ENCODE data around the gene AGAP2.
"Not testable (repeated sequence)": the region's sequence is repeated elsewhere in the genome, so short reads cannot be mapped to it uniquely, and the experiment has no call there.

Gene AGAP2

DNA sequence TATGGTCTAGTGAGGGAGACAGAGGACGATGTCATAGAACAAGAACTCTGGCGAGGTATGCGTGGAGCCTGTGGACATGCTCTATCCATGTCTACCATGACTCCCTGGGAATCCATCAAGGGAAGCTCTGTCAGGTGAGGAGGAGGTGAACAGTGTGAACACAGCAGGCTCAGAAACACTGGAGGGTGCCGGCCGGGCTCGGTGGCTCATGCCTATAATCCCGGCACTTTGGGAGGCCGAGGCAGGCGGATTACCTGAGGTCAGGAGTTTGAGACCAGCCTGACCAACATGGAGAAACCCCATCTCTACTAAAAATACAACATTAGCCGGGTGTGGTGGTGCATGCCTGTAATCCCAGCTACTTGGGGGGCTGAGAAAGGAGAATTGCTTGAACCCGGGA lies 36.1 kb upstream of the AGAP2 start:
- not testable (repeated sequence) for H3K27me3 Mint-ChIP-seq (ENCODE audit: low read depth); H3K9me3 Mint-ChIP-seq; H3K4me3 Mint-ChIP-seq; H3K36me3 Mint-ChIP-seq (ENCODE audit: low read depth); H3K27ac Mint-ChIP-seq
- H3K4me1 Mint-ChIP-seq (ENCODE audit: low read depth), result peaks cover 28% of the 10 kb centered on the region

GRCh38 chr12:57772429-57773322 lies 34.1 kb upstream of the AGAP2 start, which contains the start of gene EEF1AKMT3:
TSS of gene EEF1AKMT3 (plus strand) at chr12:57772614. CDS start at chr12:57772725, 111 bp downstream.
- Mint-ChIP-seq H3K4me1 (ENCODE audit: low read depth) (peaks cover 22% of the 10 kb centered on the region), H3K27me3 (ENCODE audit: low read depth) (no peaks in the 10 kb centered on the region), H3K27ac (peak within 1 kb of the TSS; percentile 98), H3K4me3 (peak within 1 kb of the TSS; percentile 96), H3K9me3 (no peaks in the 10 kb centered on the region), H3K36me3 (ENCODE audit: low read depth) (peaks cover 12% of the 10 kb centered on the region)

- H3K36me3 Mint-ChIP-seq (ENCODE audit: low read depth), result peaks cover 12% of the 10 kb centered on the region
- H3K27me3 Mint-ChIP-seq (ENCODE audit: low read depth), result no peaks in the 10 kb centered on the region
- H3K27ac Mint-ChIP-seq, result peak within 1 kb of the TSS; percentile 98
- H3K4me3 Mint-ChIP-seq, result peak within 1 kb of the TSS; percentile 96
- H3K9me3 Mint-ChIP-seq, result no peaks in the 10 kb centered on the region
- peaks cover 22% of the 10 kb centered on the region for H3K4me1 Mint-ChIP-seq (ENCODE audit: low read depth)
These were observed 33.4 kb upstream of the AGAP2 start, which contains the start of gene METTL1 for GRCh38 chr12:57771873-57772428. TSS of gene METTL1 (minus strand) at chr12:57772105. CDS start at chr12:57772083, 22 bp downstream.

DNA sequence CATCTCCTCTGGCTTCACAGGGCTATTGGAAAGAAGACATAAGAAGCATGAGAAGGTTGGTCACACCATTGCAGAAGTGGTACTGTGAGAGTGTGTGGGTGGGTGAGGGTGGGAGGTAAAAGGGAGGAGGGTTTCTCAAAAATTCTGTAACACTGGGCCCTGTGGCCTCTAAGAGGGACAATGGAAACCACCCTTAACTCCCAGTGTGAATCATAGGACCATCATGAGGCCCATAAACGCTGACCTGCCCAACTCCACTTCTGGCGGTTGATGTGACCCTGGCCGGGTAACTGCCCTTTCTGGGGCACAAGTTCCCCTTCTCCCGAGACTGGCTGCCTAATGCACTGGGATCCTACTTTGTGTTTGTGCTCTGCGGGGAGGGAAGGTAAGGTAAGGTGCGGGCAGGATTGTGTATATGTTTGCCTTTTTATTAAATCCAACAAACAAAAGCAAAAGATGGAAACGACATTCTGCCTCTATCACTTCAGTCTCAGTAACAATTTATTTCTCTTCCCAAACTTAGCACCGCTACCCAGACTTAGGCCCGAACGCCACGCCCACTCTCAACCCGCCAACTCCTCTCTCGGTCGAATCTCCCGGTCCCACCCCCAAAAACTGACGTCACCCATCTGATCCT lies 32.8 kb upstream of the AGAP2 start:
- peaks cover 27% of the 10 kb centered on the region for H3K4me1 Mint-ChIP-seq (ENCODE audit: low read depth)
- H3K27me3 Mint-ChIP-seq (ENCODE audit: low read depth), result peaks cover 5% of the 10 kb centered on the region
- peak overlapping the region; percentile 98 for H3K27ac Mint-ChIP-seq
- H3K4me3 Mint-ChIP-seq, result peak overlapping the region; percentile 96
- H3K9me3 Mint-ChIP-seq, result no peaks in the 10 kb centered on the region
- H3K36me3 Mint-ChIP-seq (ENCODE audit: low read depth), result peaks cover 12% of the 10 kb centered on the region

- H3K4me3 Mint-ChIP-seq, result no peak overlapping the region
- peaks cover 7% of the 10 kb centered on the region for H3K27me3 Mint-ChIP-seq (ENCODE audit: low read depth)
- no peaks in the 10 kb centered on the region for H3K9me3 Mint-ChIP-seq
- H3K4me1 Mint-ChIP-seq (ENCODE audit: low read depth), result peaks cover 30% of the 10 kb centered on the region
- H3K27ac Mint-ChIP-seq, result peak overlapping the region; percentile 43
- H3K36me3 Mint-ChIP-seq (ENCODE audit: low read depth), result peaks cover 8% of the 10 kb centered on the region
These were observed 32.2 kb upstream of the AGAP2 start for GRCh38 chr12:57770734-57771133.

- H3K4me3 Mint-ChIP-seq, result peak overlapping the region; percentile 27
- peaks cover 39% of the 10 kb centered on the region for H3K4me1 Mint-ChIP-seq (ENCODE audit: low read depth)
- H3K27ac Mint-ChIP-seq, result no peak overlapping the region
- peaks cover 13% of the 10 kb centered on the region for H3K27me3 Mint-ChIP-seq (ENCODE audit: low read depth)
- peaks cover 7% of the 10 kb centered on the region for H3K36me3 Mint-ChIP-seq (ENCODE audit: low read depth)
- H3K9me3 Mint-ChIP-seq, result no peaks in the 10 kb centered on the region
These were observed 31.1 kb upstream of the AGAP2 start for GRCh38 chr12:57769594-57769993.

GRCh38 chr12:57767876-57768275 lies 29.3 kb upstream of the AGAP2 start:
- Mint-ChIP-seq H3K27me3 (ENCODE audit: low read depth) (peaks cover 20% of the 10 kb centered on the region), H3K36me3 (ENCODE audit: low read depth) (peaks cover 13% of the 10 kb centered on the region), H3K4me1 (ENCODE audit: low read depth) (peaks cover 43% of the 10 kb centered on the region), H3K4me3 (no peak overlapping the region), H3K27ac (no peak overlapping the region), H3K9me3 (no peaks in the 10 kb centered on the region)

DNA sequence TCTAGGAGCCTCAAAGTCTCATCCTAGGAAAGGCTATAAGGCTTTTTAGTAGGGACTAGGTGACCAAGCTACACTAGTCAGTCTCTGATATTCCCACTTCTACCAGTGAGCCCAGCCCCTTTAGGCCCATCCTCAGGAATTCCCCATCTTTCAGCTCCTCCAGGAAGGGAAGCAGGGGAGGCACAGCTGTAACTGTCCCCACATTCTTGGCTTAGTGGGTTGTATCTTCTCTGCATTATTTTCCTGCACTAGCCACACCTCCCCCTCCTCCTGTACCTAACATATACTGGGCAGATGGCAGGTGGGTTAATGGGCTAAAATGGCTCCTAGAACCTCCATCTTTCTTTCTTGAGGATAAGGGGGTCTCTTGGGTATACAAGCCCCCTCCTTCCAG lies 28.8 kb upstream of the AGAP2 start:
- H3K9me3 Mint-ChIP-seq, result no peaks in the 10 kb centered on the region
- peaks cover 20% of the 10 kb centered on the region for H3K27me3 Mint-ChIP-seq (ENCODE audit: low read depth)
- peaks cover 15% of the 10 kb centered on the region for H3K36me3 Mint-ChIP-seq (ENCODE audit: low read depth)
- peaks cover 42% of the 10 kb centered on the region for H3K4me1 Mint-ChIP-seq (ENCODE audit: low read depth)
- no peak overlapping the region for H3K4me3 Mint-ChIP-seq
- H3K27ac Mint-ChIP-seq, result no peak overlapping the region

DNA sequence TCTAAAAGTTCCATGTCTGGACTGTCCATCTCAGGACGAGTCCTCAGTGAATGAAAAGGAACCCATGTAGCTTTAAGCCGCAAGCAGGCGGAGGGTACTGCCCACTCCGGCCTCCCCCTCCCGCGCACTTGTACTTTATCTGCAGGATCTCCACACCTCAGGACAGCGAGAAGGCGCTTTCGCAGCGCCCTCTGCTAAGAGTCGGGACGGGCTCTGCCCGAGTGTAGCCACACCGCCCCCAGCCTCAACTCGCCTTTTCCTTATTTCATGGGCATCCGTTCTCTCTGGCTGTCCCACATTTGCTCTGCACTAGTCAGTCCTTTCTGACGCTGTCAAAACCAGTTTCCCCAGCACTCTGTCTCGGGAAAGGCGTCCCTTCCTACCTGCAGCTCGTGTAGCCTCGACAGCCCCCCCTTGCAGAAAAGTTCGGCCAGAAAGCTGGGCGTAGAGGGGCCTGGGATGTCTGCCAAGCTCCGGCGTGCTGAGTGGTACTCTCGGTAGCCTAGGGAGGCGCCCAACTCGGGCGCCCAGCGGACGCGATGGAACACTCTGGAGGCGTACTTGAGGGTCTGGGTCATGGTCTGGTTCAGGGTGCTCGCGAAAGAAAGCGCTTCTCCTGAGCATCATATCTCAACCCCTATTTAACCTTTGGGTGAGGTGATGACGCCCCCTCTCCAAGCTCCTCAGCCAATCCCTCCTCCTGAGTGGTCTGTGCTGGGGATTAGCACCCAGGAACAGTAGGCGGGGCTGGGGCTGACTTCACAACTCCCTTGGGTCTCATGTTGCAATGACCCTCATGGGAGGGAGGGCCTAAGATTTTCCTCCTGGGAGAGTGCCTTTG lies 28.1 kb upstream of the AGAP2 start, which contains the start of gene CYP27B1:
Gene CYP27B1, minus strand, starts transcription at position 615 of the 841 bp plus-strand sequence. Its CDS starts 37 bp downstream, at position 578.
- H3K27me3 Mint-ChIP-seq (ENCODE audit: low read depth), result peaks cover 20% of the 10 kb centered on the region
- H3K4me3 Mint-ChIP-seq, result peak within 1 kb of the TSS; percentile 89
- peaks cover 39% of the 10 kb centered on the region for H3K4me1 Mint-ChIP-seq (ENCODE audit: low read depth)
- H3K27ac Mint-ChIP-seq, result no peak within 1 kb of the TSS
- H3K9me3 Mint-ChIP-seq, result no peaks in the 10 kb centered on the region
- H3K36me3 Mint-ChIP-seq (ENCODE audit: low read depth), result peaks cover 15% of the 10 kb centered on the region

DNA sequence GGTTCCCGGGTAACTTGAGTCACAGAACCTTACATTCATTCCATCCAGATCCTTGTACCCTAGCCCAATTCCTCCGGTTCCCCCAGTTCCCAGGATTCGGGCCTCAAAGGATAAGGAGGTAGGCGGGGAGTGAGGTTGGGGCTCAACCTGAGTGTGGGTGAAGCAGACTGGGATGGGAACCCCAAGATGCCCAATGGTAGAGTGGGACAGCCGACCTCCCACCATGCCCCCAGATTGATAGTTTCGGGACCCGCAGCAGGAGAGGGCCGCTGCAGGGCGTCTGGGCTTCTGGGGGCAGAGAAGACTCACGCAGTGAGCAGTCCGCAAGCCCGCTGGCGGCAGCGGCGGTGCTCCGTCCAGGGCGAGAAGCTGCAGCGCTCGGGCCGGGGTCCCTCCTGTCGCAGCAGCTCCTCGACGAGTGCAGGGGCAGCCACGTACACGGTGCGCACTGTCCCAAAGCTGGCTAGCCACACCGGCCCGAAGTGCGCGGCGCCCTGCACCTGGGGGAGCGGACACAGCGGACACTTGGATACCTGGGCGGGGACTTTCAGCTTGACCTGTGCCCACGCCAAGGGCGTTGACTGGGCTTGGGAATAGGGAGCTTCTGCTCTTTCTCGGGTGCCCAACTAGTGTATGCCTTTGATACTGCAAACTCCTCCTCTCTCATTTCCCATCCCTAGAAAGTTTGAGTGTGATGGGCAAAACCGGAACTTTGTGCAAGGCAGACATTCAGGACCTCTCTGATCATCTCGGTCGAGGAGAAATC lies 27.3 kb upstream of the AGAP2 start:
- Mint-ChIP-seq H3K9me3 (no peaks in the 10 kb centered on the region), H3K27ac (peak overlapping the region; percentile 73), H3K4me1 (ENCODE audit: low read depth) (peaks cover 34% of the 10 kb centered on the region), H3K36me3 (ENCODE audit: low read depth) (peaks cover 18% of the 10 kb centered on the region), H3K4me3 (peak overlapping the region; percentile 89), H3K27me3 (ENCODE audit: low read depth) (peaks cover 20% of the 10 kb centered on the region)

- H3K4me1 Mint-ChIP-seq (ENCODE audit: low read depth), result peaks cover 32% of the 10 kb centered on the region
- no peaks in the 10 kb centered on the region for H3K9me3 Mint-ChIP-seq
- peaks cover 20% of the 10 kb centered on the region for H3K27me3 Mint-ChIP-seq (ENCODE audit: low read depth)
- peak overlapping the region; percentile 73 for H3K27ac Mint-ChIP-seq
- peak overlapping the region; percentile 89 for H3K4me3 Mint-ChIP-seq
- H3K36me3 Mint-ChIP-seq (ENCODE audit: low read depth), result peaks cover 18% of the 10 kb centered on the region
These were observed 26.6 kb upstream of the AGAP2 start for GRCh38 chr12:57765003-57765697.

GRCh38 chr12:57764662-57765002 lies 26.1 kb upstream of the AGAP2 start:
- Mint-ChIP-seq H3K4me1 (ENCODE audit: low read depth) (peaks cover 28% of the 10 kb centered on the region), H3K36me3 (ENCODE audit: low read depth) (peaks cover 15% of the 10 kb centered on the region), H3K27ac (peak overlapping the region; percentile 49), H3K4me3 (peak overlapping the region; percentile 89), H3K9me3 (no peaks in the 10 kb centered on the region), H3K27me3 (ENCODE audit: low read depth) (peaks cover 20% of the 10 kb centered on the region)
